Measurements from ENCODE around the gene KLHDC4.

Gene KLHDC4

GRCh38 chr16:87715231-87715630 lies 50.6 kb downstream of the KLHDC4 start:
- DNase-seq = no peak

GRCh38 chr16:87713451-87714229 lies 52.1 kb downstream of the KLHDC4 start:
- DNase-seq = no peak

- no peak for DNase-seq
These were observed 53.5 kb downstream of the KLHDC4 start for GRCh38 chr16:87712184-87712762.

GRCh38 chr16:87710887-87711286 lies 54.9 kb downstream of the KLHDC4 start:
- DNase-seq = no peak

GRCh38 chr16:87709677-87710076 lies 56.1 kb downstream of the KLHDC4 start:
- no peak for DNase-seq

- DNase-seq = no peak
These were observed 56.7 kb downstream of the KLHDC4 start for GRCh38 chr16:87708881-87709638.

GRCh38 chr16:87707714-87708580 lies 57.8 kb downstream of the KLHDC4 start:
- no peak for DNase-seq

GRCh38 chr16:87707097-87707496 lies 58.7 kb downstream of the KLHDC4 start:
- no peak for DNase-seq

GRCh38 chr16:87706278-87707000 lies 59.3 kb downstream of the KLHDC4 start:
- DNase-seq = peak; percentile 77

GRCh38 chr16:87705771-87706277 lies 60.0 kb downstream of the KLHDC4 start:
- DNase-seq = peak; percentile 74

- DNase-seq = no peak
These were observed 60.9 kb downstream of the KLHDC4 start for GRCh38 chr16:87704754-87705353.

- DNase-seq = no peak
These were observed 61.9 kb downstream of the KLHDC4 start for GRCh38 chr16:87703835-87704375.

GRCh38 chr16:87703071-87703470 lies 62.7 kb downstream of the KLHDC4 start:
- DNase-seq = no peak

- DNase-seq = no peak
These were observed 63.4 kb downstream of the KLHDC4 start for GRCh38 chr16:87702325-87702811.

GRCh38 chr16:87701505-87701921 lies 64.3 kb downstream of the KLHDC4 start:
- DNase-seq = no peak

- no peak for DNase-seq
These were observed 64.7 kb downstream of the KLHDC4 start for GRCh38 chr16:87701078-87701460.

GRCh38 chr16:87700406-87701077 lies 65.2 kb downstream of the KLHDC4 start:
- no peak for DNase-seq

- DNase-seq = no peak
These were observed 67.0 kb downstream of the KLHDC4 start for GRCh38 chr16:87698676-87699199.

GRCh38 chr16:87698241-87698640 lies 67.5 kb downstream of the KLHDC4 start:
- no peak for DNase-seq

- DNase-seq = no peak
These were observed 68.0 kb downstream of the KLHDC4 start for GRCh38 chr16:87697792-87698191.
